ENCODE measurements around the gene MYBPC3.

DNA sequence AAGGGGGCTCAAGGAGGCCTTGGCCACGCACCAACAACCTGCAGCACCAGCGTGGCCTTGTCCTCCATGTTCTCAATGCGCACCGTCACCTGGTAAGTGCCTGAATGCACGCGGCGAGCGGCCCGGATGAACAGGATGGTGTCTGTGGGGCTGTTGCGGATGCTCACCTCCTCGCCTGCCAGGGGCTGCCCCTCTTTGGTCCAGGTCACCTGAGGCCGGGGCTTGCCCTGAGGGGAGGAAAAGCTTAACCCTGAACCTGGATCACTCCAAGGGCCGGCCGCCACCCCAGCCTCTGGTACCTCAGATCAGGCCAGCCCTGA, 19.0 kb downstream of the MYBPC3 start:
- TF ChIP-seq, protein P1, sequence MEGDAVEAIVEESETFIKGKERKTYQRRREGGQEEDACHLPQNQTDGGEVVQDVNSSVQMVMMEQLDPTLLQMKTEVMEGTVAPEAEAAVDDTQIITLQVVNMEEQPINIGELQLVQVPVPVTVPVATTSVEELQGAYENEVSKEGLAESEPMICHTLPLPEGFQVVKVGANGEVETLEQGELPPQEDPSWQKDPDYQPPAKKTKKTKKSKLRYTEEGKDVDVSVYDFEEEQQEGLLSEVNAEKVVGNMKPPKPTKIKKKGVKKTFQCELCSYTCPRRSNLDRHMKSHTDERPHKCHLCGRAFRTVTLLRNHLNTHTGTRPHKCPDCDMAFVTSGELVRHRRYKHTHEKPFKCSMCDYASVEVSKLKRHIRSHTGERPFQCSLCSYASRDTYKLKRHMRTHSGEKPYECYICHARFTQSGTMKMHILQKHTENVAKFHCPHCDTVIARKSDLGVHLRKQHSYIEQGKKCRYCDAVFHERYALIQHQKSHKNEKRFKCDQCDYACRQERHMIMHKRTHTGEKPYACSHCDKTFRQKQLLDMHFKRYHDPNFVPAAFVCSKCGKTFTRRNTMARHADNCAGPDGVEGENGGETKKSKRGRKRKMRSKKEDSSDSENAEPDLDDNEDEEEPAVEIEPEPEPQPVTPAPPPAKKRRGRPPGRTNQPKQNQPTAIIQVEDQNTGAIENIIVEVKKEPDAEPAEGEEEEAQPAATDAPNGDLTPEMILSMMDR (conservative IDR thresholded peaks at IDR 0.05 in 1 of 2, IDR thresholded peaks at IDR 0.05 in 1 of 2; ENCODE audit: low read depth in 1 of 2, low read length in 2 of 2): no peak
- no peak for TF ChIP-seq EZH2 (IDR thresholded peaks at IDR 0.05; ENCODE audit: low read length, missing control alignments)
